HepG2 (cell line): ENCODE results near the gene SMAD3. TPM values are rescaled to one million over a fixed set of nuclear protein-coding genes. Genes with fewer than 3 reads are reported as not detected.

Experiments used
- FOXJ3 ChIP-seq: sonication (generic); formaldehyde crosslinking; IDR thresholded peaks from 2 replicates; pipeline ENCODE4 v1.4.0; 2020; ENCODE audit warnings: missing genetic modification reagents, mild to moderate bottlenecking, borderline replicate concordance
- FOXP1 ChIP-seq, 2 experiments: fragments of 450-650 bp in 1 of 2; IDR thresholded peaks; 2 replicates each; pipeline ENCODE4 v1.6.1; 2017 to 2018; ENCODE audit warnings: antibody characterized with exemption in 1 of 2
- HNF4A ChIP-seq: sonication (generic); formaldehyde crosslinking; IDR thresholded peaks from 2 replicates; pipeline ENCODE4 v1.4.0; 2020; ENCODE audit warnings: missing genetic modification reagents
- HNRNPL ChIP-seq: fragments of 200-400 bp; formaldehyde crosslinking; IDR thresholded peaks from 2 replicates; pipeline ENCODE4 v1.6.1; 2017; ENCODE audit warnings: mild to moderate bottlenecking, low read depth, low read length
- IKZF4 ChIP-seq: sonication (generic); formaldehyde crosslinking; IDR thresholded peaks from 2 replicates; pipeline ENCODE4 v1.5.1; 2020; ENCODE audit warnings: borderline replicate concordance, mild to moderate bottlenecking, low read depth, missing genetic modification reagents; ENCODE audit errors: not compliant biosample characterization
- KDM2A ChIP-seq: sonication (generic); formaldehyde crosslinking; IDR thresholded peaks from 2 replicates; pipeline ENCODE4 v1.4.0; 2020; ENCODE audit warnings: low read depth, missing genetic modification reagents, borderline replicate concordance
- MTF2 ChIP-seq: sonication (generic); formaldehyde crosslinking; IDR thresholded peaks from 2 replicates; pipeline ENCODE4 v1.5.0; 2020; ENCODE audit warnings: missing genetic modification reagents, borderline replicate concordance
- POLR2A ChIP-seq, 2 experiments: IDR thresholded peaks; 2 replicates each; pipeline ENCODE4 v1.6.1; 2011; ENCODE audit warnings: low read depth in 2 of 2, low read length in 2 of 2, mild to moderate bottlenecking in 1 of 2, moderate library complexity in 1 of 2; ENCODE audit not compliant: insufficient read depth in 1 of 2
- SIX1 ChIP-seq: sonication (generic); formaldehyde crosslinking; IDR thresholded peaks from 2 replicates; pipeline ENCODE4 v1.4.0; 2020; ENCODE audit warnings: missing genetic modification reagents, borderline replicate concordance
- SMYD3 ChIP-seq: sonication (generic); formaldehyde crosslinking; IDR thresholded peaks from 2 replicates; pipeline ENCODE4 v1.8.1; 2023; ENCODE audit warnings: mild to moderate bottlenecking, missing genetic modification reagents
- SOX5 ChIP-seq: IDR thresholded peaks from 2 replicates; pipeline ENCODE4 v1.6.1; 2016; ENCODE audit warnings: borderline replicate concordance
- ZFP1 ChIP-seq: IDR thresholded peaks from 2 replicates; pipeline ENCODE4 v1.6.1; 2016
- ZFX ChIP-seq: sonication (generic); formaldehyde crosslinking; IDR thresholded peaks from 2 replicates; pipeline ENCODE4 v1.4.0; 2020; ENCODE audit warnings: mild to moderate bottlenecking, low read depth, missing genetic modification reagents, moderate library complexity
- ZNF792 ChIP-seq: IDR thresholded peaks from 2 replicates; pipeline ENCODE4 v1.6.1; 2016
- ZSCAN12 ChIP-seq: sonication (generic); formaldehyde crosslinking; IDR thresholded peaks from 2 replicates; pipeline ENCODE4 v1.9.0; 2021; ENCODE audit warnings: mild to moderate bottlenecking, missing genetic modification reagents
- ZSCAN21 ChIP-seq: sonication (generic); formaldehyde crosslinking; IDR thresholded peaks from 2 replicates; pipeline ENCODE4 v1.8.0; 2022; ENCODE audit warnings: mild to moderate bottlenecking, missing genetic modification reagents, moderate library complexity, borderline replicate concordance
- polyA plus RNA-seq, 8 experiments: library from polyadenylated mRNA; depleted of rRNA in 3 of 8; stranded (reverse) in 7 of 8; unstranded in 1 of 8; fragments of >200 nt; fragmentation: Illumina TruSeq in 4 of 8; extraction: Trizol in 4 of 8; gene quantifications; 2 replicates each; pipeline versions ENCODE4 v1.2.1 to v1.2.3, GENCODE V29; 2011 to 2016; ENCODE audit warnings: low read depth in 4 of 8, missing spikeins in 1 of 8, mixed read lengths in 1 of 8; ENCODE audit not compliant: insufficient read depth in 1 of 8
- total RNA-seq, 5 experiments: library from RNA; depleted of rRNA; stranded (reverse); fragments of >200 nt; fragmentation: Illumina TruSeq; extraction: Trizol; gene quantifications; 2 replicates each; pipeline ENCODE4 v1.2.3, GENCODE V29; 2016; ENCODE audit warnings: low read depth in 1 of 5
- TF ChIP-seq, protein P1 (sequence below): sonication (generic); formaldehyde crosslinking; IDR thresholded peaks from 2 replicates; pipeline ENCODE4 v1.5.0; 2020; ENCODE audit warnings: mild to moderate bottlenecking, missing genetic modification reagents
- TF ChIP-seq, protein P2 (sequence below): sonication (generic); formaldehyde crosslinking; IDR thresholded peaks from 2 replicates; pipeline ENCODE4 v1.9.0; 2021; ENCODE audit warnings: mild to moderate bottlenecking, missing genetic modification reagents
- TF ChIP-seq, protein P3 (sequence below): sonication (generic); formaldehyde crosslinking; IDR thresholded peaks from 2 replicates; pipeline ENCODE4 v1.4.0; 2020; ENCODE audit warnings: missing genetic modification reagents

SMAD3 gene
- total and polyA plus RNA-seq, 2 of the 13 experiments (the other 11 are each of a cell fraction or from before 2014, with no cell fraction given), result 8.6 to 56.3 TPM

- no peak for TF ChIP-seq IKZF4 (CRISPR knock-in tag)
- TF ChIP-seq ZNF792, result peak; percentile 50; the same call in 1 of the 2 replicates
- TF ChIP-seq, protein P1, sequence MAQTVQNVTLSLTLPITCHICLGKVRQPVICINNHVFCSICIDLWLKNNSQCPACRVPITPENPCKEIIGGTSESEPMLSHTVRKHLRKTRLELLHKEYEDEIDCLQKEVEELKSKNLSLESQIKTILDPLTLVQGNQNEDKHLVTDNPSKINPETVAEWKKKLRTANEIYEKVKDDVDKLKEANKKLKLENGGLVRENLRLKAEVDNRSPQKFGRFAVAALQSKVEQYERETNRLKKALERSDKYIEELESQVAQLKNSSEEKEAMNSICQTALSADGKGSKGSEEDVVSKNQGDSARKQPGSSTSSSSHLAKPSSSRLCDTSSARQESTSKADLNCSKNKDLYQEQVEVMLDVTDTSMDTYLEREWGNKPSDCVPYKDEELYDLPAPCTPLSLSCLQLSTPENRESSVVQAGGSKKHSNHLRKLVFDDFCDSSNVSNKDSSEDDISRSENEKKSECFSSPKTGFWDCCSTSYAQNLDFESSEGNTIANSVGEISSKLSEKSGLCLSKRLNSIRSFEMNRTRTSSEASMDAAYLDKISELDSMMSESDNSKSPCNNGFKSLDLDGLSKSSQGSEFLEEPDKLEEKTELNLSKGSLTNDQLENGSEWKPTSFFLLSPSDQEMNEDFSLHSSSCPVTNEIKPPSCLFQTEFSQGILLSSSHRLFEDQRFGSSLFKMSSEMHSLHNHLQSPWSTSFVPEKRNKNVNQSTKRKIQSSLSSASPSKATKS (CRISPR knock-in tag), result no peak
- TF ChIP-seq ZSCAN21 (CRISPR knock-in tag), result 0 out of 2 replicates have a peak, but pooled peaks have one; percentile 48
- TF ChIP-seq, protein P2, sequence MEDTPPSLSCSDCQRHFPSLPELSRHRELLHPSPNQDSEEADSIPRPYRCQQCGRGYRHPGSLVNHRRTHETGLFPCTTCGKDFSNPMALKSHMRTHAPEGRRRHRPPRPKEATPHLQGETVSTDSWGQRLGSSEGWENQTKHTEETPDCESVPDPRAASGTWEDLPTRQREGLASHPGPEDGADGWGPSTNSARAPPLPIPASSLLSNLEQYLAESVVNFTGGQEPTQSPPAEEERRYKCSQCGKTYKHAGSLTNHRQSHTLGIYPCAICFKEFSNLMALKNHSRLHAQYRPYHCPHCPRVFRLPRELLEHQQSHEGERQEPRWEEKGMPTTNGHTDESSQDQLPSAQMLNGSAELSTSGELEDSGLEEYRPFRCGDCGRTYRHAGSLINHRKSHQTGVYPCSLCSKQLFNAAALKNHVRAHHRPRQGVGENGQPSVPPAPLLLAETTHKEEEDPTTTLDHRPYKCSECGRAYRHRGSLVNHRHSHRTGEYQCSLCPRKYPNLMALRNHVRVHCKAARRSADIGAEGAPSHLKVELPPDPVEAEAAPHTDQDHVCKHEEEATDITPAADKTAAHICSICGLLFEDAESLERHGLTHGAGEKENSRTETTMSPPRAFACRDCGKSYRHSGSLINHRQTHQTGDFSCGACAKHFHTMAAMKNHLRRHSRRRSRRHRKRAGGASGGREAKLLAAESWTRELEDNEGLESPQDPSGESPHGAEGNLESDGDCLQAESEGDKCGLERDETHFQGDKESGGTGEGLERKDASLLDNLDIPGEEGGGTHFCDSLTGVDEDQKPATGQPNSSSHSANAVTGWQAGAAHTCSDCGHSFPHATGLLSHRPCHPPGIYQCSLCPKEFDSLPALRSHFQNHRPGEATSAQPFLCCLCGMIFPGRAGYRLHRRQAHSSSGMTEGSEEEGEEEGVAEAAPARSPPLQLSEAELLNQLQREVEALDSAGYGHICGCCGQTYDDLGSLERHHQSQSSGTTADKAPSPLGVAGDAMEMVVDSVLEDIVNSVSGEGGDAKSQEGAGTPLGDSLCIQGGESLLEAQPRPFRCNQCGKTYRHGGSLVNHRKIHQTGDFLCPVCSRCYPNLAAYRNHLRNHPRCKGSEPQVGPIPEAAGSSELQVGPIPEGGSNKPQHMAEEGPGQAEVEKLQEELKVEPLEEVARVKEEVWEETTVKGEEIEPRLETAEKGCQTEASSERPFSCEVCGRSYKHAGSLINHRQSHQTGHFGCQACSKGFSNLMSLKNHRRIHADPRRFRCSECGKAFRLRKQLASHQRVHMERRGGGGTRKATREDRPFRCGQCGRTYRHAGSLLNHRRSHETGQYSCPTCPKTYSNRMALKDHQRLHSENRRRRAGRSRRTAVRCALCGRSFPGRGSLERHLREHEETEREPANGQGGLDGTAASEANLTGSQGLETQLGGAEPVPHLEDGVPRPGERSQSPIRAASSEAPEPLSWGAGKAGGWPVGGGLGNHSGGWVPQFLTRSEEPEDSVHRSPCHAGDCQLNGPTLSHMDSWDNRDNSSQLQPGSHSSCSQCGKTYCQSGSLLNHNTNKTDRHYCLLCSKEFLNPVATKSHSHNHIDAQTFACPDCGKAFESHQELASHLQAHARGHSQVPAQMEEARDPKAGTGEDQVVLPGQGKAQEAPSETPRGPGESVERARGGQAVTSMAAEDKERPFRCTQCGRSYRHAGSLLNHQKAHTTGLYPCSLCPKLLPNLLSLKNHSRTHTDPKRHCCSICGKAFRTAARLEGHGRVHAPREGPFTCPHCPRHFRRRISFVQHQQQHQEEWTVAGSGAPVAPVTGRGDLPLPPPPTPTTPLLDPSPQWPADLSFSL (CRISPR knock-in tag), result peak; percentile 71; the same call in 1 of the 2 replicates
- no peak for TF ChIP-seq MTF2 (CRISPR knock-in tag)
- TF ChIP-seq SMYD3 (CRISPR knock-in tag), result 0 out of 2 replicates have a peak, but pooled peaks have one; percentile 79
- no peak for TF ChIP-seq FOXP1 (IDR thresholded peaks at IDR 0.05)
- peak; percentile 34; the same call in 1 of the 2 replicates for TF ChIP-seq FOXP1 (CRISPR knock-in tag; IDR thresholded peaks at IDR 0.05)
- TF ChIP-seq ZFX (CRISPR knock-in tag), result peak; percentile 69
- TF ChIP-seq SOX5 (CRISPR knock-in tag), result peak; percentile 72
- peak; percentile 64 for TF ChIP-seq HNF4A
- TF ChIP-seq, protein P3, sequence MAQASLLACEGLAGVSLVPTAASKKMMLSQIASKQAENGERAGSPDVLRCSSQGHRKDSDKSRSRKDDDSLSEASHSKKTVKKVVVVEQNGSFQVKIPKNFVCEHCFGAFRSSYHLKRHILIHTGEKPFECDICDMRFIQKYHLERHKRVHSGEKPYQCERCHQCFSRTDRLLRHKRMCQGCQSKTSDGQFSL (CRISPR knock-in tag), result no peak
- peak; percentile 9; the same call in 1 of the 2 replicates for TF ChIP-seq ZFP1
- peak; percentile 75 to 86 for TF ChIP-seq POLR2A (IDR thresholded peaks at IDR 0.05; ENCODE audit: insufficient read depth in 1 of 2, low read depth in 2 of 2, low read length in 2 of 2)
- peak; percentile 50; the same call in 1 of the 2 replicates for TF ChIP-seq ZSCAN12
- TF ChIP-seq FOXJ3 (CRISPR knock-in tag), result peak; percentile 32; the same call in 1 of the 2 replicates
- TF ChIP-seq KDM2A (CRISPR knock-in tag), result peak; percentile 65; the same call in 1 of the 2 replicates
- TF ChIP-seq SIX1 (CRISPR knock-in tag), result peak; percentile 91; the same call in 1 of the 2 replicates
- TF ChIP-seq HNRNPL, result no peak
These were observed 1.5 kb upstream of the SMAD3 start (continued) for GRCh38 chr15:67063689-67064606.
